ENCODE results near the gene PPP1R3G. TPM values are rescaled to one million over a fixed set of nuclear protein-coding genes. Genes with fewer than 3 reads are reported as not detected.

Gene PPP1R3G
- total RNA-seq, 4 donors from 2014 or later: 0.35 to 1.7 TPM; not detected in 2

- no peak overlapping the region for H3K4me3 ChIP-seq
- no peak overlapping the region for H3K27ac ChIP-seq
- H3K36me3 ChIP-seq: no peaks in the 10 kb centered on the region
- DNase-seq: no peak
- TF ChIP-seq POLR2A (IDR thresholded peaks at IDR 0.05): no peak
- no peak for TF ChIP-seq CTCF (IDR thresholded peaks at IDR 0.05)
- no peaks in the 10 kb centered on the region for H3K4me1 ChIP-seq
- H3K9me3 ChIP-seq: no peaks in the 10 kb centered on the region
- H3K27me3 ChIP-seq: no peaks in the 10 kb centered on the region
Observed at GRCh38 chr6:5045416-5045815, 39.7 kb upstream of the PPP1R3G start.

GRCh38 chr6:5046430-5046829 is 38.7 kb upstream of the PPP1R3G start:
- Histone ChIP-seq H3K27ac (no peak overlapping the region), H3K4me1 (no peaks in the 10 kb centered on the region), H3K4me3 (no peak overlapping the region), H3K9me3 (peaks cover 0 to 2% (median 0%) of the 10 kb centered on the region in 4 donors), H3K36me3 (no peaks in the 10 kb centered on the region), H3K27me3 (no peaks in the 10 kb centered on the region)
- TF ChIP-seq CTCF (IDR thresholded peaks at IDR 0.05) (no peak), POLR2A (IDR thresholded peaks at IDR 0.05) (no peak)
- no peak for DNase-seq

- Histone ChIP-seq H3K27me3 (no peaks in the 10 kb centered on the region), H3K4me1 (no peaks in the 10 kb centered on the region), H3K27ac (no peak overlapping the region), H3K9me3 (peaks cover 0 to 6% (median 0%) of the 10 kb centered on the region in 4 donors), H3K4me3 (no peak overlapping the region), H3K36me3 (no peaks in the 10 kb centered on the region)
- TF ChIP-seq POLR2A (IDR thresholded peaks at IDR 0.05) (no peak), CTCF (IDR thresholded peaks at IDR 0.05) (no peak)
- no peak for DNase-seq
Observed at GRCh38 chr6:5050009-5050408, 35.1 kb upstream of the PPP1R3G start.

- Histone ChIP-seq H3K4me1 (no peaks in the 10 kb centered on the region), H3K27ac (no peak overlapping the region), H3K36me3 (no peaks in the 10 kb centered on the region), H3K27me3 (no peaks in the 10 kb centered on the region), H3K9me3 (peaks cover 0 to 6% (median 0%) of the 10 kb centered on the region in 4 donors), H3K4me3 (no peak overlapping the region)
- TF ChIP-seq POLR2A (IDR thresholded peaks at IDR 0.05): no peak
- no peak for DNase-seq
Observed at GRCh38 chr6:5051394-5051793, 33.7 kb upstream of the PPP1R3G start.

GRCh38 chr6:5053038-5053437 is 32.1 kb upstream of the PPP1R3G start:
- no peaks in the 10 kb centered on the region for H3K36me3 ChIP-seq
- DNase-seq: no peak

GRCh38 chr6:5053864-5054244 is 31.3 kb upstream of the PPP1R3G start:
- H3K4me3 ChIP-seq: no peak overlapping the region
- no peak for TF ChIP-seq POLR2A (IDR thresholded peaks at IDR 0.05)
- TF ChIP-seq CTCF (IDR thresholded peaks at IDR 0.05): no peak
- DNase-seq: no peak
- H3K4me1 ChIP-seq: no peaks in the 10 kb centered on the region
- H3K9me3 ChIP-seq: peaks cover 0 to 6% (median 0%) of the 10 kb centered on the region in 4 donors
- no peaks in the 10 kb centered on the region for H3K36me3 ChIP-seq
- H3K27me3 ChIP-seq: no peaks in the 10 kb centered on the region
- no peak overlapping the region for H3K27ac ChIP-seq

More at GRCh38 chr6:5053038-5053437, 32.1 kb upstream of the PPP1R3G start:
- H3K27me3 ChIP-seq: no peaks in the 10 kb centered on the region
- peaks cover 0 to 6% (median 0%) of the 10 kb centered on the region in 4 donors for H3K9me3 ChIP-seq
- no peaks in the 10 kb centered on the region for H3K4me1 ChIP-seq
- H3K4me3 ChIP-seq: no peak overlapping the region
- H3K27ac ChIP-seq: no peak overlapping the region
- TF ChIP-seq CTCF (IDR thresholded peaks at IDR 0.05) (no peak), POLR2A (IDR thresholded peaks at IDR 0.05) (no peak)
